ENCODE results near the gene RAB27B.
"Not testable (repeated sequence)": the region's sequence is repeated elsewhere in the genome, so short reads cannot be mapped to it uniquely, and the experiment has no call there.

The RAB27B gene

DNA sequence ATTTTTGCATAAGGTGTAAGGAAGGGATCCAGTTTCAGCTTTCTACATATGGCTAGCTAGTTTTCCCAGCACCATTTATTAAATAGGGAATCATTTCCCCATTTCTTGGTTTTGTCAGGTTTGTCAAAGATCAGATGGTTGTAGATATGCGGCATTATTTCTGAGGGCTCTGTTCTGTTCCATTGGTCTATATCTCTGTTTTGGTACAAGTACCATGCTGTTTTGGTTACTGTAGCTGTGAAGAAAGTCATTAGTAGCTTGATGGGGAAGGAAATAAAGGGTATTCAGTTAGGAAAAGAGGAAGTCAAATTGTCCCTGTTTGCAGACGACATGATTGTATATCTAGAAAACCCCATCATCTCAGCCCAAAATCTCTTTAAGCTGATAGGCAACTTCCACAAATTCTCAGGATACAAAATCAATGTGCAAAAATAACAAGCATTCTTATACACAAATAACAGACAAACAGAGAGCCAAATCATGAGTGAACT lies 7.4 kb upstream of the RAB27B start:
- not testable (repeated sequence) for DNase-seq (ENCODE audit: low spot score)

DNA sequence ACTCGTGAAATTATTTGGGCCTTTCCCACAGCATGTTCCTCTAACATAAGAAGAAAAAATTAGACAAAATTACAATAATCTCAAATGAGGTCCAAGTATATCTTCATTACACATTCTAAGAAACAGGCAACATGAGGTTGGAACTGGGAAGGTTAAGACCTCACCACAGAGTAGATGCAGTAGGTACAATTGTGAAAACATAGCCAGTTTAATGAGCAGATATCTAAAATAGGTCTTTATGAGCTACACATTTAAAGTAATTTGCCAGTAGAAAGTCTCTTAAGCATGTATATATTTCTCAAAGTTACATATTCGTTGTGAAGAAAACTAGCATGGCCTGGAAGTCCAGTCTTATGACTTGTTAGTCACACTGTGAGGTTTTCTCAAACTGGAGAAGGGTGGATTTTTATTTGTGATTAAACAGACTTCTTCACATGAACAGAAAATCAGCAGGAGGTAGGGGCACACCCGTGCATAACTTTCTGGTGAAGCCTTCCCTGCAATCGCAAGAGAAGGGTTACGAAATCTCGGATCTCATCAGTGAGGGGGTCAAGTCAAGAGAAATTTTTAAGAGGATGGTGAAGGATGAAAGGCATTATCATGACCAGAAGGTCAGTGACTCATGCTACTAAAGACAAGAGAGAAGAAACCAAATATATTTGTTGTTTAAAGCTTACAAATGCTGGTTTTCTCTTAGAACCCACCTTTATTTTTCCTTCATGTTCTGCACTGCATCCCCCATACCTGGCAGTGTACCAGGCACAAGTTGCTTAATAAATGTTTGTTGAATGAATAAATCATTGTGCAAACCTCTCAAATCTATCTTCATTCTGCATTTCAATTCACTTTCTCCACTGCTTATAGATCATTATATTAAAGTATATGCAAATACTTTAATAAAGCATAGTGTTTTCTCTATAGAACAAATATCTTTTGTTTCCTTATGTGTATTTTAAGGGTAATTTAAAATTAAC lies 5.1 kb upstream of the RAB27B start:
- no peak for DNase-seq (ENCODE audit: low spot score)

DNA sequence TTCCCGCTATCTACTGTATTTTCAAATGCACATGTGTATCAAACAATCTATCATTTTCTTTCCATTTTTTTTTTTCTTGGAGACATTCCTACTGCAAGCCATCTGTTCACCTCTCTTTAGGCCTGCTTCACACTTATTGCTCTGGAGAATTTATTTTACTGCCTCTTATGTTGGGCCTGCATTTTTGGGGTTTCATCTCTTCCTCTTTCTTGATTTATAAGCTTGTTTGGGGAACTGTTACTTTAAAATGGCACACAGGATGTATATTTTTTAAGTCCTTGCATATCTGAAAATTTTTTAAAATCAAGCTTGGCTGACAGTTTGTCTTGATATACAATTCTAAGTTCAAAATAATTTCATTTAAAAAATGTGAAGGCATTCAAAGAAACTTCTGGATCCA lies 3.5 kb upstream of the RAB27B start:
- DNase-seq (ENCODE audit: low spot score), result no peak

DNA sequence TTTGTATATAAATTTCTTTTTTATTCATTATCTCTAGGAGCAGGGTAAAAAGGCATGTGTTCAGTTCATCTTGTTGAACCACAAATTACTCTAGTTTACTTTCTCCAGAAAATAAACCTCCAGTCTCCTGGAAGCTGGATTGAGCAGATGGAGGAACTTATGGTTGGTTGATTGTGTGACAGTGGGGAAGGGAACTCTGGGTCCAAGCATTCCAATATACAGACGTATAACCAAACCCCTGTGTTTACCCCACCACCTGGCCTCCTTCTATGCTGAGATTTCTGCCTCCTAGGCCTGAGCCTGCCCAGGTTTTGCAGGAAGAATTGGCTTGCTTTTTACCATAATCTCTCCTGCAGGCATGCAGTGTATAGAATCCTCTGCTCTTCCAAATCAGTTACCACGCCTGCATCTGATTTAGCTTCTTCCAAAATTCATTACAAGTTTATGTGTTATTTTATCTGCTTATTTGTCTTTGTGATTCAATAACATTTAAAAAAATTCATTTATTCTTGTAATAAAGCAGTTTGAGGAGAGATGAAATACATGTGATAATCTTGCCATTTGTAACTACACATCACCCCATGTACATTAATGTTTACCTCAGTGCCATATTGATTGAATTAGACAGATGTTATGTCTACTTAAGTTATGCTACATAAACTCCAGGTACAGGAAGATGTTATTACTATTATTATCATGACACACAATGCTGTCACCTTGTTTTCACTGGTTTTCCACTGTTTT lies 2.5 kb upstream of the RAB27B start:
- DNase-seq (ENCODE audit: low spot score), result no peak

DNA sequence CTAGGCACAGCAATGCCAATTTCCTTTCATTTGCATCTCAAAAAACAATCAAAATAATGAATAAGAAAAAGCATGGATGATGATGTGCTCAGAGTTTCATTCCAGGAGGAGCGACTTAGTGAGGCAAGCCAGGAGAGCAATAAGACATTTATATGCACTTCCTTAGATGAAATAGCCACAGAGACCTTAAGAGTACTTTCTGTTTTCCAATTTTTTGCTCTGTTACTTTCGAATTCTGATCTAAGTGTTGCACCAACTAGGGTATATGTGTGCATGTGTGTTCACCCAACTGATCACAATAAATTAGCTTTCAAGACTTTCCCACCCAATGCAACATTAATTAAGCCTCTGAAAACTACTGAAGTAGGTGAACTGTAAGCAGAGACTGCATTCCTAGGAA lies 709 bp downstream of the RAB27B start:
- no peak for DNase-seq (ENCODE audit: low spot score)

DNA sequence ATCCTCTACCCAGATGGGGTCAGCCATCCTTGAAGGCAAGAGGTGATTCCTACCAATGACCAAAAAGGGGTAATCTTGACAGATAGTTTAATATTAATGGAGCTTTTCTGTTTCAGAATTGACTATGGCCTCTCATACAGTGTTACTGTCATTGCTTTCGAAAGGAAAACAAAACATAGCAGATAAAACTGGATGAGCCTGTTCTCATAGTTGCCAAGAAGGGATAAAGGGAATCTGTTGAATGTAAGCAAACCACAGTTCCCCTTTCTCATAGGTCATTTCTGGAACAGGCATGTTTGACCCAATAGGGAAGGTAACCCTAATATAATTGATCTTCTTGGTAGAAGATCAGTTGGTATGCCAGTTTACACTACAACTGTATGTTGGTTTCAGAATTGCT lies 1.6 kb downstream of the RAB27B start:
- no peak for DNase-seq (ENCODE audit: low spot score)

DNA sequence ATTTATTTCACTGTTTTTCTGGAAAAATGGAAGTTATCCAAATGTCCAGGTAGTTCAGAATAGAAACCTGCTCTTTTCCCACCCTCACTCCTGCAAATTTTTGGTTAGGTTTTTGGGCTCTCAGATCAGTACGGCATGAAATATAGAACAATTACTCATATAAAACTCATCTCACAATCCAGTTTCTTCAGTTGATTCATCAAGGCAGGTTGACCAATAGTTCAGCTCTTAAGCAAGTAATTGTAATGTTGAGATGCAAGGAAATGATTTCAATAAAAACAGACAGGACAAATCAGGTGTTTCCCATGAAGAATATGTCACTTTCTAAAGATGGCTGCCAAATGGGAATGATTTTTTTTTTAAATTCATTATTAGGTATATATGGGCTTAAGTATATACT lies 2.0 kb downstream of the RAB27B start:
- no peak for DNase-seq (ENCODE audit: low spot score)

DNA sequence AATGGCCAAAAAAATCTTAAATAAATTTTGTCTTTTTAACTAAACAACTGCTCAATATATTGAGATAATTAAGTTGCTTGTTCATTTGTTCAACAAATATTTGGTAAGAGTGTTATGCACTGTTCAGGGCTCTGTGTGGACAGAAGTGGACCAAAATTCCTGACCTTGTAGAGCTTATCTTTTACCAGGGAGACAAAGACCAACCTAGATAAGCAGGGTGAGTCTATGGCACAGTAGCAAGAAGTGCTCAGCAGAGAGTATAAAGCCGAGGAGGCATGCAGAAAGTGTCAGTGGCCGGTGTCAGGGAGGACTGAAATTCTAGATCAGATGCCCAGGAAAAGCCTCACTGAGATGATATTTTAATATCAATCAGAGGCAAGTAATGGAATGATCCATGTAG lies 2.6 kb downstream of the RAB27B start:
- no peak for DNase-seq (ENCODE audit: low spot score)

DNA sequence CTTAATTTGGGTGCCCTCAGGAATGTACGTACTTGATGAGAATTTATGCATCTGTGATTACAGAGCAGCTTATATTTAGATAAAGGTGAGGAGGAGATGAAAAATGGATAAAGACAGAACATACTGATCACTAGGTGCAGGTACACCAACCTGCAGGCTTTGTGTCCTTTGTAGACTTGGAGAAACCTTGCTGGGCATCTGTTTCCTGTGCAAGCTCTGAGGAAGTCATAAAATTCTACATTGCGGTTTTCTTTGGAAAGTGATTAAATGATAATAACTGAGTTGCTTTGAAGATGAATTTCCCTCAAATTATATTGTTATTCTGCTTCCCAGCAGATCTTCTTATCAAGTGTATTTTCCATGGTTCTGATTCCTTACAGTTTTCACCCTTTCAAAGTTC lies 7.7 kb downstream of the RAB27B start:
- no peak for DNase-seq (ENCODE audit: low spot score)

DNA sequence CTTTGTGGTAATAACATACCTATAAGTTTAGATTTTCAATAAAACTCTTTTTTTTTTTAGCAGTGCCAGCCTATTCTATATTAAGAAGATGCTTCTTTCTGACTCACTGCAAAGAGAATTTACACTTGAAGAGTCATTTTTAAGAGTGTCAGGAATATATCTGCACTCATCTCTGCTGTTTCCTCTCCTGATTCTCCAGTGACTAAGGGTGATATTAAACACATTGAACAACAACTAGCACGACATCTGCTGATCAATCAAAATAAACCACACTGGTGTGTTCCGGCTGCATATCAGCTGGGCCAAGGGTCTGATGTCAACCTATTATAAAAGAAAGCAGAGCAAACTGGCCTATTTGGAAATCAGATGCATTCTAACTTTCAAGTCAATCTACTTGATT lies 15.0 kb downstream of the RAB27B start:
- no peak for DNase-seq (ENCODE audit: low spot score)

DNA sequence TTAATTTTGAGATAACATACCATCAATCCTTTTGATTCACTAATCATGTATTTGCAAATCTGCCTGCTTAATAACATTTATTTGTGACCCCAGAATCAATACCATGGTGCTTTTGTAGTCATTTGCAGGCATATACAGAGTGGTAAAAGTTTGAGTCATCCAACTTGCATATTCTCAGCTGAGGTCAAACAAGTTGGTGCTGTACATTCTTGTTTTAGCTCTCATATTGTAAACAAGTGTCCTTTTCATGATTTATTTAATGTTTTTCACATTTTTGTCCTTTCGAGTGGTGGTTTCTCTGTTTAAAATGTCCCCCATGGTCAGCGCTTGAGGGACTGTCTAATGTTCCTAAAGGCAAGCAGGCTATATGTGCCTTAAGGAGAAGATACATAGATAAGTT lies 17.5 kb downstream of the RAB27B start:
- DNase-seq (ENCODE audit: low spot score), result no peak

DNA sequence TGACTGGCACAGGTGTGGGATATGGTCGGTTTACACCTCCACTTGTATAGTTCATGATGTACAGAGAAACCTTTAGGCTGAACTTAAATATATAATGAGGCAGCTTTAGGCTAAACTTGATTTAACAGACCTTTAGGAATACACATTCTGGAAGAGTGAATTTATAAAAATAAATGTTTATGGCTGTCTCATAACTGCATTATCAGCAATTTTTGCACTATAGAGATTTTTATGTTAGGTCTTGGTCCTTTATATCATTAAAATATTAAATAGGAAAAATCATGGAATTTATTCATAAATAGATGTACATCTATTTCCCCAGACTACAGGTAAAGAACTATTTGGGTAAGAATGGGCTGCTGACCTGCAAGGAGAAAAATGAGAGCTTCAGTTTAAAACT lies 19.8 kb downstream of the RAB27B start:
- DNase-seq (ENCODE audit: low spot score), result no peak

DNA sequence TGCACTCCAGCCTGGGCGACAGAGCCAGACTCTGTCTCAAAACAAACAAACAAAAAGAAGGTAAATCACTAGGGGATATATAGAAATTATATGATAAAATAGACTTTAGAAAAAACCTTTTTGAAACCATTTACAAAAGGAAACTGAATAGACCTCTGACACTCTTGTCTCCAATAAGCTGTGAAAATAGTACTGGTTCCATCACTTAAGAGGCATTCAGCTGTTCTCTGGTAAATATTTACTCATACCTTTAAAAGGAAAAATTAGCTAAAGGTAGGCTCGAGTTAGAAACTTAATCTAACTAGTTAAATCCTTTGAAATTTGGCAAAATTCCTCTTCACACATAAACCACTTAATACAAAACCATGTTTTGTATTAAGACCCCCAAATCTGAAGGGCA lies 21.4 kb downstream of the RAB27B start:
- no peak for DNase-seq (ENCODE audit: low spot score)

DNA sequence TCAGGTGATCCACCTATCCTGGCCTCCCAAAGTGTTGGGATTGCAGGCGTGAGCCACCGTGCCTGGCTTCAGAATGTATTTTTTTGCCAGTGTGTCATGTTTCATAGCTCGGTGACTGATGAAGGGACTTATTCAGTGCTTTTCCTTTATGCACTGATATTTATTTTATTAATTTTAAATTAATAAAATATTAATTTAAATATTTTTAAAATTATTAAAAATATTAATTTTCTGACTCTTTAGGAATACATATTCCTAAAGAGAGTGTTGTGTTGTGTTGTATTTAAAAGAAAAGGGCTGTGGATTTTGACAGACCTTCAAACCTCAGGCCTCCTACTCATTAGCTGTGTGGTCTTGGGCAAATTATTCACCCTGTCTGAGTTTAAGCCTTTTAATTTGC lies 22.3 kb downstream of the RAB27B start:
- no peak for DNase-seq (ENCODE audit: low spot score)

DNA sequence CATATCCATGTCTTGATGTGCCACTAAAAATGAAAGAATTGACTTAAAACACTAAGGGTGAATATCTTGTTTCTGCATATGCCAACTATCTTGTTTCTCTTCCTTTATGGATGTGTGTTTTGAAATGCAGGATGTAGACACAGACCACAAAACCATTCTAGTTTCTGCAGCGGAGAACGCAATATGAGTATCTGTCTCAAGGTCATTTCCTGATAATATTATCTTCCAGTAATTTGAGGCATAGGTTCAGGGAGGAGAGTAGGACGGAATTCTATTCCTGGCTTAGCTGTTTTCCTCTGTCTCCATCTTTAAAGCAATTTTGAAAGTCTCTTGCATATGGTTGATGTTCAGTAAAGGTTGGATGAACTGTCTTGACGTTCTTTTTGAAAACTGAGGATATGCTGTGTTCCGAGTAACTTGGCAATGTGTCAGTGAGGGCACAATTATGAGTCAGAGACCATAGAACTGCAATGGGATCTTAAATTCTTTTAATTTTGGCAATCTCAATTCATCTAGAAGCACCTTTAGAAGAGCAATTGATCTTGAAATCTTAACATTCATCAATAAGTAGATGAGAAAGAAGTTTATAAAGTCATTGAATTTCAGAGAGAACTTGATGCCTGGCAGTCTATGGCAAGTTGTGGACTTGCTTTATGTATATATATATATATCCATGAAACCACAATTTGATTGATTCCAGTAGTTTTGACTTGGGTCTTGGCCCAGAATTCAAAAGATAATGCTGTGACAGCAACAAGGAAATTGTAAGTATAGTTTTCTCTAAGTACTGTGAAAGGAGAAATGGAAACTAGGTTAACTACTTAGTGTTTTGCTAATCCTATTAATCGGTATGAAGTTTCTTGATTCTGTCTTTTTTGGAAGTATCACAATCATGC lies 24.8 kb downstream of the RAB27B start:
- no peak for DNase-seq (ENCODE audit: low spot score)

DNA sequence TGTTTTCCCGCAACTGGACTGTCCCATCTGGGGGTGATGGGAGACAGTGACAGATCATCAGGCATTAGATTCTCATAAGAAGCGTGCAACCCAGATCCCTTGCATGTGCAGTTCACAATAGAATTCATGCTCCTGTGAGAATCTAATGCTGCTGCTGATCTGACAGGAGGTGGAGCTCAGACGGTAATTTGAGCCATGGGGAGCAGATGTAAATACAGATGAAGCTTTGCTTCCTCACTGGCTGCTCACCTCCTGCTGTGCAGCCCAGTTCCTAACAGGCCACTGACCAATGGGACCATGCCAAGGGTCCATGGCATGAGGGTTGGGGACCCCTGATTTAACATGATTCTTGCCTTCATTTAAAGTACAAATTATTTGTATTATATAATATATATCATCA lies 26.8 kb downstream of the RAB27B start:
- DNase-seq (ENCODE audit: low spot score), result not testable (repeated sequence)

DNA sequence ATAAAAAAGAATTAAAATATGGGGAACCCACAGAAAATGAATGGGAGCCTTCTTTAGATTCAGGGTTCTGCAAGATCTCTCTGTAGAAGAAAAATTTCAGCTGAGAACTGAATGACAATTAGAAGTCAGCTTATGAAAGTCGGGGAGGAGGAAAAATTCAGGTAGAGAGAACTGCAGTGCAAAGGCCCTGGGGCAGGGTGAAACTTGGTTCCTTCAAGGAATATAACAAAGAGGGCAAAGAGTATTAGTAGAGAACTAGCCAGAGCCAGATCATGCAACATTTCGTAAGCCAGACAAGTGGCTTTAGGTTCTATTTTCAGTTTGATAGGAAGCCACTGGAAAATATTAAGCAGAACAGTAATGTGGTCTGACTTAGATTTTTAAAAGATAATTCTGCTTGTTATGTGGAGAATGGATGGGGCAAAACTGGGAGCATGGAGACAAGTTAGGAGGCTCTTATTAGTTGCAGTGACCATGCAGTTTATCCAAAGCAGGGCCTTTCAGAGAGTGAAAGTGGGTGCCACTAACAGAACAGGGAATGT lies 27.9 kb downstream of the RAB27B start:
- DNase-seq (ENCODE audit: low spot score), result no peak

DNA sequence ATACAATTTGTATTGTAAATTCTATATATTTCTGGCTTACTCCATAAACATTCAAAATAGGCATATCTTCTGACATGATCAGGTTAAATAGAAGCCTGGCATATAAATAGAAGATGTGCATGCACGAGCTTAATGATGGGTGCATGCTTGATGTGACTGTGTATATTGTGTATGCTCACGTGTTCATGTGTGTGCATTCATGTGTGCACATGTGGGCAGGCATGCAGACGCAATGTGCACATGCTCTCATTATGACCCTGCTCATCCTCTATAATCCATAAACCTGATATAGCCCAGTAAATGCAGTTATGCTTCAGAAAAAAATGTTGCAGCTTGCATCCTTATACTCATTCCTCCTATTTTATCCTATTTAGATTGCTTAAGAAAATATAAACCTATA lies 29.2 kb downstream of the RAB27B start:
- no peak for DNase-seq (ENCODE audit: low spot score)

DNA sequence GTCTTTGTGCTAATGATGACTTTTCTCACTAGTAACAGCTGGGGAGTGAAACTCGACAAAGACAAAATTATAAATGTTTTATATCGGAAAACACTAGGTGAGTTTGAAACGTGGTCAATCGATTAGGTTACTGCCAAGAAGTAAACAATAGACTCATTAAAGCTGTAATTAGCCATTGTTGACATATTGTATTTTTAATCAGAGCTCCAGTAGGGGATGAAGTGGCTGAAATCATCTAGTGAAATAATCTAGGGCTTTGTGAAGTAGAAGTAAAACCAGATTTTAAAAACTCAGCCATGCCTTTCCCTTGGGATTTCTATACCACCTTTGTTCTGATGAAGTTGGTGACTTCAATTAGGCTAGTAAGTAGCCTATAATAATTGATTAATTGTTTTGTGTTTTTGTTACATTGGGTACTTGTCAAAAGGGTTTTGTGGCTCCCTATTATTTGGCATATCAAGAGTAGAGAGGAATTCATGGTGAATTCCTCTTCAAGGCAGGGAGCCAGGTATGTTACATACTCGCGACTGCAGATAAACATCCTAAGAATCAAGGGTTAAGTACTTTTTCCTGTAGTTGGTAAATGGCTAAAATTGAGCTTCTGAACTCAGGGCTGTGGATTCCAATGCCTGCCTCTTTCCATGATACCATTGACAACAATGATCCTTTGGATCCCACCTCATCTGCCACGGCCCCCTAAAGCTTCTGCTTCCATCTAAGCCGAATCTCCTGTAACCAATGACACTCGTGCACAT lies 31.6 kb downstream of the RAB27B start:
- DNase-seq (ENCODE audit: low spot score), result no peak

DNA sequence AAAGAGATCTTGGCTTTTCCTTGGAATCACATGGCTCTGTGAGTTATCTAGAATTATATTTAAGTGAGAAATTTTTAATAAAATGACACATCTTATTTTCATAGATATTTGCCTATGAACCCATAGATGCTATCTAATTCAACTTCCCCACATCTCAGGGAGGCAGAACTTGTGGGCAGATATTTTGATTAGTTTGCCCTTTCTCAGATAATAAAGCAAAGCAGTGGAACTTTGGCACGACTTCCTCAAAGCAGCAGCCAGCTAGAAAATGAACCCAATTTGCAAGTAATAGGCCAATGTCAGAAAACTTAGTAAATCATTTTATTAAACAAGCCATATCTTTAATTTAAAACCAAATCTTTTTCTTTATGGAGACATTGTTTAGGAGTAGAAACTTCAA lies 32.7 kb downstream of the RAB27B start:
- no peak for DNase-seq (ENCODE audit: low spot score)

DNA sequence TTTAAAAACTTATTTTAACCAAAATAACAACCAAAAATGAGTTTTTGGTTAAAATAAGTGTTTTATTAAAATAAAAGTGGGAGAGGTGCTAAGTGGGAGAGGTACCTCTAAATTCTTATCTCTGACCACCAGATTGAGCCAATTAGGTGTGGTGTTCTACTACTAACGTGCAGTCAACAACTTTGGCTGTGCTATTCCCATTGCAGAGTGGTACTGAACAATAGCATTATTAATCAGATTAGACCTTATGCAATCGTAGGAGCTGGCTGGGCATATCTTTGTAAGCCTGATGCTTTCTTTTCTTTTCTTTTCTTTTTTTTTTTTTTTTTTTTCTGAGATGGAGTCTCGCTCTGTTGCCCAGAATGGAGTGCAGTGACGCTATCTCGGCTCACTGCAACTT lies 38.9 kb downstream of the RAB27B start:
- no peak for DNase-seq (ENCODE audit: low spot score)
